ENCODE data around the gene ANKHD1. TPM values are rescaled to one million over a fixed set of nuclear protein-coding genes. Genes with fewer than 3 reads are reported as not detected.

The ANKHD1 gene
- polyA plus RNA-seq, 1 of the 3 experiments (the other 2 are of a cell fraction), result 26.7 TPM

GRCh38 chr5:140365282-140365681 lies 36.4 kb upstream of the ANKHD1 start:
- Histone ChIP-seq H4K20me1 (ENCODE audit: insufficient read depth) (no peaks in the 10 kb centered on the region), H3F3A (replicated peaks; ENCODE audit: insufficient read depth) (no peaks in the 10 kb centered on the region), H3K27ac (ENCODE audit: low read depth in 2 of 2, low read length in 1 of 2) (no peak overlapping the region), H3K9me3 (no peaks in the 10 kb centered on the region), H3K9me2 (no peaks in the 10 kb centered on the region), H3K4me2 (no peak overlapping the region), H3K9ac (no peak overlapping the region), H3K79me2 (ENCODE audit: insufficient read depth) (no peaks in the 10 kb centered on the region), H3K4me1 (ENCODE audit: control insufficient read depth in 1 of 2, insufficient read depth in 2 of 2, low read depth in 1 of 2, low read length in 1 of 2) (peaks cover 0 to 2% of the 10 kb centered on the region in 2 experiments; a peak in 1 of 4 replicates), H3K36me3 (replicated peaks in 1 of 2; ENCODE audit: control insufficient read depth in 1 of 2, insufficient read depth in 2 of 2, low read length in 1 of 2) (no peaks in the 10 kb centered on the region), H3K4me3 (ENCODE audit: low read depth in 2 of 2, low read length in 1 of 2) (no peak overlapping the region), H2AFZ (ENCODE audit: low read depth) (no peak overlapping the region), H3K27me3 (ENCODE audit: insufficient read depth) (no peaks in the 10 kb centered on the region)
- no peak for DNase-seq
- ChIA-PET POLR2A (interaction anchor here (1.3 kb wide), 1 partner anchor 36 kb away, joined by 3 read pairs; the partner anchor contains the start of gene ANKHD1), CTCF (interaction anchor here (1.3 to 2.6 kb wide), 3 partner anchors 7 to 270 kb away, joined by 4 to 15 read pairs (median 4); no protein-coding TSS in a partner anchor)
- TF ChIP-seq ELF1 (IDR thresholded peaks at IDR 0.05), result no peak
- TF ChIP-seq REST (IDR thresholded peaks at IDR 0.05; ENCODE audit: low read depth, low read length), result no peak
- no peak for TF ChIP-seq MXI1 (IDR thresholded peaks at IDR 0.05; ENCODE audit: low read depth, low read length)
- TF ChIP-seq CTCF (IDR thresholded peaks at IDR 0.05), result no peak
- no peak for TF ChIP-seq NFIC (IDR thresholded peaks at IDR 0.05; ENCODE audit: borderline replicate concordance)
- TF ChIP-seq IRF3 (IDR thresholded peaks at IDR 0.05; ENCODE audit: low read depth, low read length), result no peak
- no peak for TF ChIP-seq RFX5 (IDR thresholded peaks at IDR 0.05; ENCODE audit: low read length)
- TF ChIP-seq USF1 (IDR thresholded peaks at IDR 0.05; ENCODE audit: borderline replicate concordance, low read depth), result no peak
- TF ChIP-seq GATA2 (CRISPR knock-in tag; IDR thresholded peaks at IDR 0.05), result no peak
- no peak for TF ChIP-seq POLR2AphosphoS5 (IDR thresholded peaks at IDR 0.05; ENCODE audit: low read depth, low read length)
- no peak for TF ChIP-seq ZBTB33 (IDR thresholded peaks at IDR 0.05; ENCODE audit: borderline replicate concordance, low read depth)
- no peak for TF ChIP-seq FOXM1 (IDR thresholded peaks at IDR 0.05; ENCODE audit: low read depth)
- TF ChIP-seq FOSL2 (IDR thresholded peaks at IDR 0.05; ENCODE audit: borderline replicate concordance, low read depth), result no peak
- 74% methylated on average over 3 of the region's 3 CpGs for WGBS (ENCODE audit: low lambda C conversion rate)

Measured in SK-N-SH (cell line).